Measurements from ENCODE around the gene SEC14L3. TPM values are rescaled to one million over a fixed set of nuclear protein-coding genes. Genes with fewer than 3 reads are reported as not detected.

SEC14L3 gene
- total and polyA plus RNA-seq, 2 of the 13 experiments (the other 11 are each of a cell fraction or from before 2014, with no cell fraction given): not detected

- TF ChIP-seq THRA (CRISPR knock-in tag; IDR thresholded peaks at IDR 0.05; ENCODE audit: borderline replicate concordance): peak; percentile 52
- no peak for TF ChIP-seq ZNF737 (CRISPR knock-in tag; IDR thresholded peaks at IDR 0.05; ENCODE audit: borderline replicate concordance)
- TF ChIP-seq POGZ (CRISPR knock-in tag; IDR thresholded peaks at IDR 0.05): no peak
- no peak for TF ChIP-seq MLX (CRISPR knock-in tag; IDR thresholded peaks at IDR 0.05)
- peak; percentile 83; the same call in 1 of the 2 replicates for TF ChIP-seq HBP1 (CRISPR knock-in tag; IDR thresholded peaks at IDR 0.05; ENCODE audit: low read depth)
- no peak; the same call in 1 of the 2 replicates for TF ChIP-seq ZMAT3 (CRISPR knock-in tag; conservative IDR thresholded peaks at IDR 0.05)
- TF ChIP-seq SATB2 (CRISPR knock-in tag; IDR thresholded peaks at IDR 0.05): no peak
- no peak for TF ChIP-seq HNRNPH1 (optimal IDR thresholded peaks at IDR 0.05; ENCODE audit: low read depth, low read length)
- no peak for TF ChIP-seq ZNF770 (CRISPR knock-in tag; IDR thresholded peaks at IDR 0.05)
- TF ChIP-seq ZFP62 (CRISPR knock-in tag; IDR thresholded peaks at IDR 0.05): no peak
- TF ChIP-seq THAP8 (CRISPR knock-in tag; IDR thresholded peaks at IDR 0.05; ENCODE audit: borderline replicate concordance): no peak
- TF ChIP-seq HDAC6 (IDR thresholded peaks at IDR 0.05; ENCODE audit: low read depth, low read length): no peak
- TF ChIP-seq KLF6 (CRISPR knock-in tag; IDR thresholded peaks at IDR 0.05): no peak
- no peak for TF ChIP-seq HOXA5 (CRISPR knock-in tag; IDR thresholded peaks at IDR 0.05)
- peak; percentile 58; the same call in 1 of the 2 replicates for TF ChIP-seq ARNT2 (CRISPR knock-in tag; IDR thresholded peaks at IDR 0.05; ENCODE audit: low read depth)
- TF ChIP-seq THYN1 (CRISPR knock-in tag; IDR thresholded peaks at IDR 0.05; ENCODE audit: borderline replicate concordance, low read depth): no peak
- TF ChIP-seq BATF2 (CRISPR knock-in tag; IDR thresholded peaks at IDR 0.05): no peak
- no peak for TF ChIP-seq ZNF510 (CRISPR knock-in tag; IDR thresholded peaks at IDR 0.05; ENCODE audit: low read depth)
- TF ChIP-seq TBX3 (IDR thresholded peaks at IDR 0.05; ENCODE audit: borderline replicate concordance): no peak
- TF ChIP-seq MED1 (CRISPR knock-in tag; IDR thresholded peaks at IDR 0.05): no peak
- TF ChIP-seq DDIT3 (CRISPR knock-in tag; IDR thresholded peaks at IDR 0.05): no peak
- no peak; the same call in 1 of the 2 replicates for TF ChIP-seq MXD3 (CRISPR knock-in tag; IDR thresholded peaks at IDR 0.05)
These were observed 46.0 kb downstream of the SEC14L3 start, which contains the start of gene MTFP1 (continued) for GRCh38 chr22:30425616-30426387.

All from HepG2 (cell line).